ENCODE measurements around the gene SFTPD. TPM values are rescaled to one million over a fixed set of nuclear protein-coding genes. Genes with fewer than 3 reads are reported as not detected.
"Not testable (repeated sequence)": the region's sequence is repeated elsewhere in the genome, so short reads cannot be mapped to it uniquely, and the experiment has no call there.

Gene SFTPD
- total RNA-seq, 6 donors from 2014 or later, result 339 to 906 (median 589) TPM

GRCh38 chr10:79925614-79926013, 23.3 kb downstream of the SFTPD start:
- no peaks in the 10 kb centered on the region for H3K27me3 ChIP-seq
- no peak overlapping the region for H3K4me3 ChIP-seq
- H3K4me1 ChIP-seq, result peaks cover 0 to 14% (median 5%) of the 10 kb centered on the region in 4 donors
- TF ChIP-seq POLR2AphosphoS5 (IDR thresholded peaks at IDR 0.05) (no peak), EP300 (IDR thresholded peaks at IDR 0.05) (no peak), POLR2A (IDR thresholded peaks at IDR 0.05) (no peak), CTCF (IDR thresholded peaks at IDR 0.05) (no peak)
- H3K9me3 ChIP-seq, result no peaks in the 10 kb centered on the region
- peak overlapping the region in 3 of 4 donors; percentile 38 to 74 (median 57) for H3K27ac ChIP-seq
- ATAC-seq (ENCODE audit: low FRiP score in 2 of 2) (no peak), DNase-seq (no peak)
- peaks cover 0 to 13% (median 7%) of the 10 kb centered on the region in 4 donors for H3K36me3 ChIP-seq
- 32 to 36% methylated on average over 3 of the region's 3 CpGs for WGBS, 2 donors

GRCh38 chr10:79923669-79924068, 25.2 kb downstream of the SFTPD start:
- 92 to 99% methylated on average over 7 to 8 of the region's 8 CpGs for WGBS, 2 donors
- TF ChIP-seq CTCF (IDR thresholded peaks at IDR 0.05) (no peak), EP300 (IDR thresholded peaks at IDR 0.05) (no peak), POLR2AphosphoS5 (IDR thresholded peaks at IDR 0.05) (no peak), POLR2A (IDR thresholded peaks at IDR 0.05) (no peak)
- DNase-seq, result no peak
- peaks cover 0 to 13% (median 7%) of the 10 kb centered on the region in 4 donors for H3K36me3 ChIP-seq
- no peak overlapping the region for H3K27ac ChIP-seq
- no peaks in the 10 kb centered on the region for H3K9me3 ChIP-seq
- no peak overlapping the region for H3K4me3 ChIP-seq
- ATAC-seq (ENCODE audit: low FRiP score in 2 of 2), result no peak
- no peaks in the 10 kb centered on the region for H3K4me1 ChIP-seq
- no peaks in the 10 kb centered on the region for H3K27me3 ChIP-seq

- DNase-seq (no peak), ATAC-seq (ENCODE audit: low FRiP score in 2 of 2) (no peak)
- no peak overlapping the region for H3K27ac ChIP-seq
- H3K4me3 ChIP-seq, result no peak overlapping the region
- no peaks in the 10 kb centered on the region for H3K9me3 ChIP-seq
- 82 to 100% methylated on average over 3 of the region's 3 CpGs for WGBS, 2 donors
- no peaks in the 10 kb centered on the region for H3K4me1 ChIP-seq
- TF ChIP-seq EP300 (IDR thresholded peaks at IDR 0.05), result no peak
- no peak for TF ChIP-seq POLR2AphosphoS5 (IDR thresholded peaks at IDR 0.05)
- no peak for TF ChIP-seq POLR2A (IDR thresholded peaks at IDR 0.05)
- TF ChIP-seq CTCF (IDR thresholded peaks at IDR 0.05), result no peak
- H3K36me3 ChIP-seq, result peaks cover 0 to 13% (median 7%) of the 10 kb centered on the region in 4 donors
- H3K27me3 ChIP-seq, result no peaks in the 10 kb centered on the region
Observed at GRCh38 chr10:79923145-79923544, 25.8 kb downstream of the SFTPD start.

- not testable (repeated sequence) for DNase-seq, H3K4me1 ChIP-seq, H3K9me3 ChIP-seq, H3K27me3 ChIP-seq, H3K27ac ChIP-seq, H3K4me3 ChIP-seq
- H3K36me3 ChIP-seq, result peaks cover 0 to 13% (median 7%) of the 10 kb centered on the region in 4 donors
- ATAC-seq (ENCODE audit: low FRiP score in 2 of 2), result peak in 1 of 2 donors; percentile 42
- WGBS, 2 donors, result 76 to 86% methylated on average over 5 of the region's 6 CpGs
Observed at GRCh38 chr10:79922011-79922412, 26.9 kb downstream of the SFTPD start.

GRCh38 chr10:79915838-79916237, 33.1 kb downstream of the SFTPD start:
- not testable (repeated sequence) for H3K27ac ChIP-seq; H3K4me1 ChIP-seq; ATAC-seq (ENCODE audit: low FRiP score in 2 of 2); H3K36me3 ChIP-seq; H3K9me3 ChIP-seq; H3K4me3 ChIP-seq; DNase-seq; H3K27me3 ChIP-seq
- WGBS, 2 donors, result 89 to 94% methylated on average over 2 of the region's 2 CpGs

GRCh38 chr10:79914512-79914911, 34.4 kb downstream of the SFTPD start:
- not testable (repeated sequence) for DNase-seq; ATAC-seq (ENCODE audit: low FRiP score in 2 of 2); H3K4me1 ChIP-seq; H3K36me3 ChIP-seq; H3K9me3 ChIP-seq; H3K4me3 ChIP-seq; H3K27me3 ChIP-seq; H3K27ac ChIP-seq
- TF ChIP-seq CTCF (IDR thresholded peaks at IDR 0.05), result peak in 2 of 6 experiments; percentile 6 to 29
- WGBS, 2 donors, result 81 to 84% methylated on average over 1 of the region's 1 CpG

Measured in upper lobe of left lung (tissue), 6 donors.